KMS-11 (cell line): ENCODE results near the gene BET1L.

Source experiments
- H2AFZ ChIP-seq: fragments of 200-600 bp; sonication (generic); 2 replicates; pipeline ENCODE4 v1.6.1; 2016; ENCODE audit warnings: antibody characterized with exemption, mixed run types, low read depth
- H3K27ac ChIP-seq: fragments of 200-600 bp; sonication (generic); 2 replicates; pipeline ENCODE4 v1.6.1; 2016; ENCODE audit warnings: mild to moderate bottlenecking, mixed run types
- H3K27me3 ChIP-seq: fragments of 200-600 bp; sonication (generic); 2 replicates; pipeline ENCODE4 v1.6.1; 2017; ENCODE audit warnings: mild to moderate bottlenecking, low read depth, mixed run types, moderate library complexity; ENCODE audit not compliant: insufficient read depth
- H3K36me3 ChIP-seq: fragments of 200-600 bp; sonication (generic); 2 replicates; pipeline ENCODE4 v1.6.1; 2017; ENCODE audit warnings: mild to moderate bottlenecking, mixed run types; ENCODE audit not compliant: insufficient read depth
- H3K4me1 ChIP-seq: fragments of 200-600 bp; sonication (generic); 2 replicates; pipeline ENCODE4 v1.6.1; 2016; ENCODE audit warnings: mild to moderate bottlenecking, low read depth, mixed run types; ENCODE audit not compliant: poor library complexity, severe bottlenecking
- H3K4me2 ChIP-seq: fragments of 200-600 bp; sonication (generic); 2 replicates; pipeline ENCODE4 v1.7.0; 2016; ENCODE audit warnings: mild to moderate bottlenecking, mixed run types
- H3K4me3 ChIP-seq: fragments of 200-600 bp; sonication (generic); IDR thresholded peaks from 2 replicates; pipeline ENCODE4 v1.6.1; 2017; ENCODE audit warnings: low read depth, low read length, mixed read lengths; ENCODE audit not compliant: insufficient read depth
- H3K79me2 ChIP-seq: fragments of 200-600 bp; sonication (generic); 2 replicates; pipeline ENCODE4 v1.6.1; 2016; ENCODE audit warnings: low read depth, mixed run types; ENCODE audit not compliant: insufficient read depth
- H3K9ac ChIP-seq: fragments of 200-600 bp; sonication (generic); 2 replicates; pipeline ENCODE4 v1.6.1; 2016; ENCODE audit warnings: mild to moderate bottlenecking, mixed run types
- H4K20me1 ChIP-seq: fragments of 200-600 bp; sonication (generic); 2 replicates; pipeline ENCODE4 v1.6.1; 2016; ENCODE audit warnings: mild to moderate bottlenecking, mixed run types; ENCODE audit not compliant: insufficient read depth
- CTCF ChIP-seq: fragments of 200-600 bp; sonication (generic); conservative IDR thresholded peaks from 2 replicates; pipeline ENCODE4 v1.6.1; 2017; ENCODE audit warnings: low read depth, mild to moderate bottlenecking, antibody characterized with exemption, low read length, moderate library complexity, mixed read lengths

Gene BET1L

GRCh38 chr11:250274-250673 lies 43.1 kb upstream of the BET1L start:
- Histone ChIP-seq H3K27me3 (no peaks in the 10 kb centered on the region), H3K4me3 (no peak overlapping the region), H3K79me2 (no peaks in the 10 kb centered on the region), H3K4me2 (no peak overlapping the region), H2AFZ (no peak overlapping the region), H4K20me1 (no peaks in the 10 kb centered on the region), H3K36me3 (no peaks in the 10 kb centered on the region; the same call in 1 of the 2 replicates), H3K4me1 (no peaks in the 10 kb centered on the region), H3K9ac (no peak overlapping the region), H3K27ac (no peak overlapping the region)
- no peak for TF ChIP-seq CTCF

GRCh38 chr11:249062-249461 lies 41.9 kb upstream of the BET1L start:
- no peak overlapping the region for H2AFZ ChIP-seq

GRCh38 chr11:244376-244775 lies 37.2 kb upstream of the BET1L start:
- Histone ChIP-seq H3K9ac (no peak overlapping the region), H3K27ac (no peak overlapping the region), H3K79me2 (peaks cover 21% of the 10 kb centered on the region; the same call in 1 of the 2 replicates), H3K4me1 (no peaks in the 10 kb centered on the region), H3K27me3 (no peaks in the 10 kb centered on the region), H3K4me2 (no peak overlapping the region), H3K36me3 (peaks cover 7% of the 10 kb centered on the region; the same call in 1 of the 2 replicates), H4K20me1 (no peaks in the 10 kb centered on the region), H3K4me3 (no peak overlapping the region), H2AFZ (no peak overlapping the region)
- TF ChIP-seq CTCF, result no peak

More at GRCh38 chr11:249062-249461, 41.9 kb upstream of the BET1L start:
- Histone ChIP-seq H3K36me3 (peaks cover 7% of the 10 kb centered on the region; the same call in 1 of the 2 replicates), H3K4me1 (no peaks in the 10 kb centered on the region), H3K27me3 (no peaks in the 10 kb centered on the region), H3K27ac (no peak overlapping the region), H4K20me1 (no peaks in the 10 kb centered on the region), H3K9ac (no peak overlapping the region), H3K4me2 (no peak overlapping the region), H3K4me3 (no peak overlapping the region), H3K79me2 (no peaks in the 10 kb centered on the region)
- no peak for TF ChIP-seq CTCF

GRCh38 chr11:241634-242033 lies 34.4 kb upstream of the BET1L start:
- Histone ChIP-seq H3K27ac (no peak overlapping the region), H3K27me3 (no peaks in the 10 kb centered on the region), H3K79me2 (peaks cover 45% of the 10 kb centered on the region), H2AFZ (no peak overlapping the region), H3K9ac (no peak overlapping the region), H3K4me2 (no peak overlapping the region), H4K20me1 (no peaks in the 10 kb centered on the region), H3K4me1 (peaks cover 17% of the 10 kb centered on the region), H3K36me3 (peaks cover 7% of the 10 kb centered on the region; the same call in 1 of the 2 replicates), H3K4me3 (no peak overlapping the region)
- TF ChIP-seq CTCF, result no peak
